ENCODE measurements around the gene ULBP2. TPM values are rescaled to one million over a fixed set of nuclear protein-coding genes. Genes with fewer than 3 reads are reported as not detected.
A peak's percentile ranks its signal among the peaks of the same experiment; 100 is the strongest.
"Not testable (repeated sequence)": the region's sequence is repeated elsewhere in the genome, so short reads cannot be mapped to it uniquely, and the experiment has no call there.

Gene ULBP2
- total RNA-seq, 5 donors from 2014 or later (not counting 1 experiment from before 2014, with no cell fraction given) = 0.20 to 3.9 (median 1.6) TPM; not detected in 2

DNA sequence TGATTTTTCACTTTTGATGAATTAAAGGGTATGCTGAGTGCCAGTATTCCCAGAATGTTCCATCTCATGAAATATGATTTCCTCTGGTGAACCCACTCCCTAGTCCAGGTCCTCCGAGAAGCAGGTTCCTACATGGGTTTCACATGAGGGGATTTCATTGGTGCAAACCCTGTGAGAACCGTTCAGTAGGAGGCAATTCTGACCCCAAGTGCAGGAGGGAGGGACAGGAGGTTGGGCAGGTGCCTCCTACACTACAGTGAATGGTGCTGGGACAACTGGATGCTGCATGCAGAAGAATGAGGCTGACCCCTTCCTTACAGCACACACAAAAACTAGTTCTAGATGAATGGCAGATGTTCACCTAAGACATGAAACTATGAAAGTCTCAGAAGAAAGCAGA, 5.1 kb upstream of the ULBP2 start:
- ChIA-PET CTCF (no interaction called here), POLR2A (no interaction called here)
- Mint-ChIP-seq H3K27ac (no peak overlapping the region), H3K27me3 (peaks cover 67 to 83% of the 10 kb centered on the region in 2 donors), H3K36me3 (no peaks in the 10 kb centered on the region), H3K4me3 (no peak overlapping the region), H3K4me1 (peaks cover 26 to 40% (median 31%) of the 10 kb centered on the region in 3 donors), H3K9me3 (no peaks in the 10 kb centered on the region)
- Histone ChIP-seq H3K4me3 (ENCODE audit: control insufficient read depth in 1 of 2, extremely low read depth in 1 of 2, low read length in 1 of 2) (no peak overlapping the region), H3K36me3 (ENCODE audit: control insufficient read depth in 2 of 2, extremely low read depth in 1 of 2, insufficient read depth in 1 of 2, low read length in 1 of 2) (no peaks in the 10 kb centered on the region), H3K27ac (ENCODE audit: low read length) (no peak overlapping the region), H3K27me3 (replicated peaks in 1 of 2; ENCODE audit: control insufficient read depth in 2 of 2, extremely low read depth in 1 of 2, insufficient read depth in 2 of 2, low read length in 1 of 2) (peaks cover 25 to 80% of the 10 kb centered on the region in 2 experiments), H3K9me3 (no peaks in the 10 kb centered on the region), H3K4me1 (ENCODE audit: control insufficient read depth in 1 of 2, extremely low read depth in 1 of 2, insufficient read depth in 2 of 2, low read length in 2 of 2) (peaks cover 0 to 35% of the 10 kb centered on the region in 2 experiments)
- DNase-seq = no peak
- no peak for ATAC-seq (replicated peaks in 1 of 4)
- no CpG with 5 or more reads among the region's 2 CpGs for WGBS (ENCODE audit: insufficient coverage)

- H3K4me1 Mint-ChIP-seq = peaks cover 31 to 49% (median 38%) of the 10 kb centered on the region in 3 donors
- not testable (repeated sequence) for ATAC-seq (replicated peaks in 1 of 4)
- WGBS (ENCODE audit: insufficient coverage) = 1% methylated on average over 15 of the region's 20 CpGs
These were observed 3.7 kb upstream of the ULBP2 start for GRCh38 chr6:149938013-149938570.

GRCh38 chr6:149938571-149939355, 3.1 kb upstream of the ULBP2 start:
- ATAC-seq (replicated peaks in 1 of 4) (peak in 1 of 4 experiments; percentile 53), DNase-seq (peak in 31 of 35 experiments; percentile 27 to 88 (median 46))
- H3K36me3 ChIP-seq (ENCODE audit: control insufficient read depth in 2 of 2, extremely low read depth in 1 of 2, insufficient read depth in 1 of 2, low read length in 1 of 2) = no peaks in the 10 kb centered on the region
- no peak overlapping the region for H3K27ac ChIP-seq (ENCODE audit: low read length)
- peak overlapping the region in 1 of 2 donors; percentile 80 for H3K27ac Mint-ChIP-seq
- POLR2A ChIA-PET = no interaction called here
- H3K4me3 Mint-ChIP-seq = peak overlapping the region; percentile 70 to 91 (median 76)
- H3K9me3 Mint-ChIP-seq = no peaks in the 10 kb centered on the region
- H3K27me3 Mint-ChIP-seq = peaks cover 55 to 71% of the 10 kb centered on the region in 2 donors
- H3K4me1 Mint-ChIP-seq = peaks cover 31 to 50% (median 38%) of the 10 kb centered on the region in 3 donors
- peaks cover 23 to 75% of the 10 kb centered on the region in 2 experiments for H3K27me3 ChIP-seq (replicated peaks in 1 of 2; ENCODE audit: control insufficient read depth in 2 of 2, extremely low read depth in 1 of 2, insufficient read depth in 2 of 2, low read length in 1 of 2)
- peaks cover 0 to 42% of the 10 kb centered on the region in 2 experiments for H3K4me1 ChIP-seq (ENCODE audit: control insufficient read depth in 1 of 2, extremely low read depth in 1 of 2, insufficient read depth in 2 of 2, low read length in 2 of 2)
- peak overlapping the region; percentile 45 to 62 for H3K4me3 ChIP-seq (ENCODE audit: control insufficient read depth in 1 of 2, extremely low read depth in 1 of 2, low read length in 1 of 2)
- H3K36me3 Mint-ChIP-seq = no peaks in the 10 kb centered on the region
- CTCF ChIA-PET = no interaction called here
- WGBS (ENCODE audit: insufficient coverage) = under 1% methylated on average over 56 of the region's 58 CpGs
- no peaks in the 10 kb centered on the region for H3K9me3 ChIP-seq

More at GRCh38 chr6:149938013-149938570, 3.7 kb upstream of the ULBP2 start:
- Histone ChIP-seq H3K27me3 (replicated peaks in 1 of 2; ENCODE audit: control insufficient read depth in 2 of 2, extremely low read depth in 1 of 2, insufficient read depth in 2 of 2, low read length in 1 of 2) (peaks cover 23 to 81% of the 10 kb centered on the region in 2 experiments), H3K4me3 (ENCODE audit: control insufficient read depth in 1 of 2, extremely low read depth in 1 of 2, low read length in 1 of 2) (peak overlapping the region; percentile 45 to 62), H3K4me1 (ENCODE audit: control insufficient read depth in 1 of 2, extremely low read depth in 1 of 2, insufficient read depth in 2 of 2, low read length in 2 of 2) (peaks cover 0 to 42% of the 10 kb centered on the region in 2 experiments)
- H3K27me3 Mint-ChIP-seq = peaks cover 61 to 76% of the 10 kb centered on the region in 2 donors
- CTCF ChIA-PET; H3K27ac ChIP-seq (ENCODE audit: low read length); POLR2A ChIA-PET; H3K36me3 ChIP-seq (ENCODE audit: control insufficient read depth in 2 of 2, extremely low read depth in 1 of 2, insufficient read depth in 1 of 2, low read length in 1 of 2); DNase-seq; H3K27ac Mint-ChIP-seq; H3K9me3 Mint-ChIP-seq; H3K9me3 ChIP-seq; H3K36me3 Mint-ChIP-seq: not testable (repeated sequence)
- H3K4me3 Mint-ChIP-seq = peak overlapping the region; percentile 70 to 91 (median 76)

GRCh38 chr6:149939356-149939648, 2.5 kb upstream of the ULBP2 start:
- 28% methylated on average over 5 of the region's 5 CpGs for WGBS (ENCODE audit: insufficient coverage)
- Histone ChIP-seq H3K27me3 (replicated peaks in 1 of 2; ENCODE audit: control insufficient read depth in 2 of 2, extremely low read depth in 1 of 2, insufficient read depth in 2 of 2, low read length in 1 of 2) (peaks cover 23 to 74% of the 10 kb centered on the region in 2 experiments), H3K9me3 (no peaks in the 10 kb centered on the region), H3K4me1 (ENCODE audit: control insufficient read depth in 1 of 2, extremely low read depth in 1 of 2, insufficient read depth in 2 of 2, low read length in 2 of 2) (peaks cover 0 to 41% of the 10 kb centered on the region in 2 experiments), H3K4me3 (ENCODE audit: control insufficient read depth in 1 of 2, extremely low read depth in 1 of 2, low read length in 1 of 2) (no peak overlapping the region), H3K36me3 (ENCODE audit: control insufficient read depth in 2 of 2, extremely low read depth in 1 of 2, insufficient read depth in 1 of 2, low read length in 1 of 2) (no peaks in the 10 kb centered on the region), H3K27ac (ENCODE audit: low read length) (no peak overlapping the region)
- Mint-ChIP-seq H3K36me3 (no peaks in the 10 kb centered on the region), H3K4me3 (peak overlapping the region; percentile 70 to 91 (median 76)), H3K27ac (peak overlapping the region in 1 of 2 donors; percentile 80), H3K27me3 (peaks cover 51 to 67% of the 10 kb centered on the region in 2 donors), H3K4me1 (peaks cover 30 to 49% (median 36%) of the 10 kb centered on the region in 3 donors), H3K9me3 (no peaks in the 10 kb centered on the region)
- DNase-seq (peak in 1 of 35 experiments; percentile 39), ATAC-seq (replicated peaks in 1 of 4) (no peak)
- POLR2A ChIA-PET = no interaction called here
- CTCF ChIA-PET = no interaction called here

GRCh38 chr6:149939909-149940671, 1.7 kb upstream of the ULBP2 start:
- POLR2A ChIA-PET = no interaction called here
- peak overlapping the region in 1 of 2 donors; percentile 19 for H3K27ac Mint-ChIP-seq

DNA sequence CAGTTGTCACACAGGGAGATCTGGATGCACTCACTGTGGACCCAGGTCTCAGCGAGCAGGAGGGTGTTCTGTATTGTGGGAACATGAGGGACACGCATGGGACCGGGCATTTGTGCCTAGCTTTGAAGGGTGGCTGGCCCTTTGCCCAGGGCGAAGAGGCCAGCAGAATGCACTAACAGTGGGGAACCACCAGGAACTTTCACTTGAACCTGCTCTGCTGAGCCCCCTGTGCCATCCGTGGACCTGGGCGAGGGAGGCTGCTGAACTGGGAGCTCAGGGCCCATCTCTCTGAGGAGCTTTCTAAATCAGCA, 1.2 kb upstream of the ULBP2 start:
- no peaks in the 10 kb centered on the region for H3K9me3 Mint-ChIP-seq
- H3K4me1 Mint-ChIP-seq = peaks cover 30 to 47% (median 34%) of the 10 kb centered on the region in 3 donors
- ChIA-PET CTCF (interaction anchor here (1.1 to 1.2 kb wide), 3 partner anchors 21 to 76 kb away, joined by 3 to 4 read pairs (median 3); no protein-coding TSS in a partner anchor), POLR2A (no interaction called here)
- Histone ChIP-seq H3K27me3 (replicated peaks in 1 of 2; ENCODE audit: control insufficient read depth in 2 of 2, extremely low read depth in 1 of 2, insufficient read depth in 2 of 2, low read length in 1 of 2) (peaks cover 17 to 61% of the 10 kb centered on the region in 2 experiments), H3K36me3 (ENCODE audit: control insufficient read depth in 2 of 2, extremely low read depth in 1 of 2, insufficient read depth in 1 of 2, low read length in 1 of 2) (no peaks in the 10 kb centered on the region), H3K9me3 (no peaks in the 10 kb centered on the region), H3K4me3 (ENCODE audit: control insufficient read depth in 1 of 2, extremely low read depth in 1 of 2, low read length in 1 of 2) (no peak overlapping the region), H3K27ac (ENCODE audit: low read length) (no peak overlapping the region), H3K4me1 (ENCODE audit: control insufficient read depth in 1 of 2, extremely low read depth in 1 of 2, insufficient read depth in 2 of 2, low read length in 2 of 2) (peaks cover 0 to 38% of the 10 kb centered on the region in 2 experiments)
- no peak for ATAC-seq (replicated peaks in 1 of 4)
- H3K27me3 Mint-ChIP-seq = peaks cover 38 to 53% of the 10 kb centered on the region in 2 donors
- H3K36me3 Mint-ChIP-seq = no peaks in the 10 kb centered on the region
- no peak overlapping the region for H3K27ac Mint-ChIP-seq
- peak overlapping the region in 2 of 3 donors; percentile 59 to 91 for H3K4me3 Mint-ChIP-seq
- no peak for DNase-seq
- 62% methylated on average over 4 of the region's 6 CpGs for whole genome bisulfite sequencing (ENCODE audit: insufficient coverage)

More at GRCh38 chr6:149939909-149940671, 1.7 kb upstream of the ULBP2 start:
- CTCF ChIA-PET = interaction anchor here in 1 of 2 donors (1.1 to 1.2 kb wide), 2 partner anchors 44 to 77 kb away, joined by 3 read pairs; no protein-coding TSS in a partner anchor
- H3K27me3 Mint-ChIP-seq = peaks cover 43 to 59% of the 10 kb centered on the region in 2 donors
- Histone ChIP-seq H3K9me3 (no peaks in the 10 kb centered on the region), H3K27ac (ENCODE audit: low read length) (no peak overlapping the region), H3K4me1 (ENCODE audit: control insufficient read depth in 1 of 2, extremely low read depth in 1 of 2, insufficient read depth in 2 of 2, low read length in 2 of 2) (peaks cover 0 to 38% of the 10 kb centered on the region in 2 experiments), H3K36me3 (ENCODE audit: control insufficient read depth in 2 of 2, extremely low read depth in 1 of 2, insufficient read depth in 1 of 2, low read length in 1 of 2) (no peaks in the 10 kb centered on the region), H3K27me3 (replicated peaks in 1 of 2; ENCODE audit: control insufficient read depth in 2 of 2, extremely low read depth in 1 of 2, insufficient read depth in 2 of 2, low read length in 1 of 2) (peaks cover 22 to 66% of the 10 kb centered on the region in 2 experiments), H3K4me3 (ENCODE audit: control insufficient read depth in 1 of 2, extremely low read depth in 1 of 2, low read length in 1 of 2) (no peak overlapping the region)
- peaks cover 30 to 47% (median 34%) of the 10 kb centered on the region in 3 donors for H3K4me1 Mint-ChIP-seq
- WGBS (ENCODE audit: insufficient coverage) = no CpG with 5 or more reads among the region's 6 CpGs
- H3K4me3 Mint-ChIP-seq = peak overlapping the region in 2 of 3 donors; percentile 59 to 91
- no peak for DNase-seq
- ATAC-seq (replicated peaks in 1 of 4) = no peak
- no peaks in the 10 kb centered on the region for H3K36me3 Mint-ChIP-seq
- H3K9me3 Mint-ChIP-seq = no peaks in the 10 kb centered on the region
